HG03097 (cell line): ENCODE data around the gene MYO16.

Experiments
- ATAC-seq: cut with Tn5 transposase; IDR thresholded peaks from one replicate; pipeline ENCODE4 v1.9.1; 2021; ENCODE audit not compliant: unreplicated experiment, low FRiP score

MYO16 gene

DNA sequence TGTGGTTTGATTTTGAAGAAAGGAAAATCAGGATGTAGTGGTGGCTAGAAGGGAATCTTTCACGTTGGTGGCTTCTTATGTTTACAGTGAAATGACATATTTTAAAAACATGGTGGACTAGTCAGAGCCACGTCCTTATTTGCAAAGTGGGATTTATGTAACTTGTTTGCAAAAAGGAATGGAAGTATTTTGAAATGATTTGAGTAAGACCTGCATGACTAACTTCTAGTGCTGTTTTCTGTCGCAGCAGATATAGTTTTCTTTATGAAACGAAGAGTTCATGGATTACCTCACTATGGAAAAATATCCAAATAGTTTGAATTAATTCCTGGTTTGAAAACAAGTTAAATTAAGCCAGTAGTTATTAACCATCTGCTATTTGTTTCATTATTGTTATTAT lies 476.5 kb downstream of the MYO16 start:
- no peak for ATAC-seq

DNA sequence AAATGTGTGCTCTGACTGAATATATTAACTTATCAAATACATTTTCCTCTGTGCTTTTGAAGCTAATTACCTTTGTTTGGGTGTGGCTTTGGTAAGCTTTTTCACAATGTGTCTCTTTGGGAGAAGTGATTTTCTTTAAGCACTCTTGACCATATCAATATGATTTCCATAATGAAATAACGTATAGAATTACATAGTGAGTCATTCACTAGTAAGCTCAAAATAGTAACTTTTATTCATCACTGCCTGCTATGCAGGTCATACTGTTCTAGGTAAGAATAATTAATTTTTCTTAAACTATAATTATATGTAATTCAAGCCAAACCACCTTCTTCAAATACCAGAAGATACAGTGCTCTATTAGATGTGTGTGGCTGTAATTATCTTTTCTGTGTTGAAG lies 480.7 kb downstream of the MYO16 start:
- ATAC-seq = no peak

DNA sequence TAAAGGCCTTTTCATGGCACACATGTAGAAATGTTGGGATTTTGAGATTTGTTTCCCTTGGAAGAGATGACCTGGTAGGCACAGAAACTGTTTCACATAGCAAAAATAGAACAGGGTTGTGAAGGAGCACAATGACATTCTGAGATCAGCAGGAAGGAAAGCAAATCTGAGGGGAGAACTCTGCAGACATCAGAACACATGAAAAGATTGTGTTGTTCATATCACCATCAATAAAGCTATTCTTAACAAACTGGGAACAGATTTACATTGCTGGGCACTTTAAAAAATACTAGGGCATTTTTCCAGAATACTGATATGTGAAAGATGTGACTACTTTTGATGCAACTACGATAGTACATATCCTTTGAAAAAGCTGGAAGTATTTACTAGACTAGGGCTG lies 481.7 kb downstream of the MYO16 start:
- ATAC-seq = no peak

DNA sequence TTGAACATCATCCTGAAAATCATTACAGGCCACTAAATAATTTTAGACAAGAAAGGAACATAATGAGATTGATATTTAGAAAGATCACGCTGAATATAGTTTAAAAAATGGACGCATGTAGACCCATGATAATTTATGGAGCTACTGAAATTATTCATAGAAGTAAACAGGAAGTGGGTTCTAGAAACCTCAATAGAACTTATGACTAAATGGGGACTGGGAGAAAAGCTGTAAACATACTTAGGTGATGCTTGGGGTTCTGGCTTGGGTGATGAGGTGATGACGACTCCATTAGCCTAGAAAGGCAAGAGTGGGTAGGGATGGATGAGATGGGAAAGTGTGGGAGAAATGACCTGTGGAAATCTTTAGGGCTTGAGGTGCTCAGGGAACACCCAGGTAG lies 484.0 kb downstream of the MYO16 start:
- ATAC-seq = no peak

DNA sequence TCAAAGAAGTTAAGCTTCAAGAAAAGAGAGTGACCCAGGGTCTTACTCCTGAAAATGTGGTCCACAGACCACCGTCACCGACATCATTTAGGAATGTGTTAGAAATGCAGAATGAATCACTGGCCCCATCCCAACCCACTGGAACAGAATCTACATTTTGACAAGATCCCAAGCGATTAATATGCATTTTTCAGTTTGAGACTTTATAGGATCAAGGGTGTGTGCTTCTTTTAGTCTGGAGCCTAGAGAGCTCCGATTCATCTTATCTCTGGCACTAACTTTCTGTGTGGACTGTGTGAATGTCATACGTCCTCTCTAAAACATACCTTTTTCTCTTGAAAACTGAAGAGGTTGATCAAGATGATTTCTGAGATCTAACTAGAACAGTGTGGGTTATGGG lies 484.8 kb downstream of the MYO16 start:
- ATAC-seq = no peak

DNA sequence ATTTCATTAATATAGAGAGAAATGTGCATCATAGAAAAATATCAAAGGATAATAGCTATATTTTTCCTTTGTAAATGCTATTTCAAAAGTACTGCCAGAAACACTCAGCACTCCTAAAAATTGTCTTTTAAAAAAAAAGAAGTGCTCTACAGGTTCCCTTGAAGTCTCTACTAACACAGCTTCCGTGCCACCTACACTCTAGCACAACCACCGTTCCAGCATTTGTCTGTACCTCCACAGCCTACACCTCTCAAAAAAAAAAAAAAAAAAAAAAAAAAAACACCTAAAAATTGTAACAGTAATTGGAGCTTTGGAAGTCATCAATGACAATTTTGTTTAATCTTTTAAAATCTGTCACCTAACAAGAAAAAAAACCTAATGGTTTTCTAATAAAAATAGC lies 485.6 kb downstream of the MYO16 start:
- no peak for ATAC-seq

DNA sequence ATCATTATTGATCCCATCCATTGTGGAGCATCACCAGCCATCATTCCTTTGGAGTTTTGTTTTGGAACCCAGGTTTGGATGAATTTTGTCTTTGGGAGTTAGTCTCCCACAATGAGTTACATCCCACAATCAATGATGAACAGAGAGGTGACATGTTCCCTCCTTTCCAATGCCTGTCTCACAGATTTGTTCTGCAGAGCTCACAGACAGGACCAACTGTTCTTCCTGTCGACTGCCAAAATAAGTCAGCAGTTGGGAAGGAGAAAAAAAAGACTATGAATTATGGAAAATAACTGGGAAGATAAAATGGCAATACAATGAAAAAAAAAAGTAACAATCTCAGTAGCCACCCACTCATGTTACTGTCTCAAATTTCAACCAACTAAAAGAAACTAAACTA lies 489.1 kb downstream of the MYO16 start:
- no peak for ATAC-seq

DNA sequence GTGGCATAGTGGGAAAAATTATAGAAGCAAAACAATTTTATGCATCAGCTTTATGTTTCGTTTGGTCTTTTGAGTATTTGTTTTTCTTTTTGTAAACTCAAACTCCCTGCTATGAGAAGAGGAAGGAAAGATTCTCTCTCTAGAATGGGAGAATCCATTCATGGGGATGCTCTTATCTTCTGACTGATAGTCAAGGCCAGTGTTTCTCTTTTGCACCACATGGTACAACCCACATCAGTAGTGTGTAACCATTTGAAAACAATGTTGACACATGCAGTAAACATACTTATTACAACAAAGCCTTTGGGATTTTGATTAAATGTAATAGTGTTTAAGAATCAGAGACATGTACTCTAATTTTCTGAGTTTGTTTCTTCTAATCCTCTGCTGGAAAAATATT lies 490.5 kb downstream of the MYO16 start:
- no peak for ATAC-seq

DNA sequence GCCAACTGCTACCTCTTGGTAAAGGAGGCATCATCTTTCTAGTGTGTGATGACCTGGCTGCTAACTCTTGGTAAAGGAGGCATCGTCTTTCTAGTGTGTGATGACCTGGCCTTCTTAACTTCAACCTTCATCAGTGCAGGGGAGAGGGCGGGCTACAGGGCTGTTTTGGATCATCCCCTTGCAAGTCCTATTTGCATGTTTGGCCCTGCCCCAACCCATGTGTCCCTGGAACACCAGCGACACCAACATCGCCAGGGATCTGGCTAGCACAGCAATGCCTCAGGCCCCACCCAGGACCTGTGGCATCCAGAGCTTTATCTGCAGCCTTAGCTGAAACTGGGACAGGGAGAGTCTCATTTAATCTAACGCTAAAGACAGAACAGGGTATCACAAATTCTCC lies 492.4 kb downstream of the MYO16 start:
- ATAC-seq = no peak

DNA sequence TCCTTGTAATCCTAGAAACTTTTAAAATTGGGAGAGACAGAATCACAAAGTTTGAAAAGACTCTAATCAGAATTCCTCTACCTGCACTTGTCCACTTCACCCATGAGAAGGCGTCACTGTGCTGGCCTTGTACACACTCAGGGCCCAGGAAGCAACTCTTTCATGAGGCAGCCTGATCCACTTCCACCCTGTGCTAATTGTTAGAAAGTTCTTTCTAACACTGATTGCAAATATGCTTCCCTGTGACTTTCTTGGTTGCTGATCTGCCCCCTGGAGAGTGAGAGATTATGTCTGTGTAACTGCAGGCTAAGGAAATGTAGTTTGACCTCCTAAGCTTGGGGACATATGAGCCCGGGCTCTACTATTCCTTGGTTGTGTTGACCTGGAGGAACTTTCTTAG lies 494.6 kb downstream of the MYO16 start:
- ATAC-seq = no peak

DNA sequence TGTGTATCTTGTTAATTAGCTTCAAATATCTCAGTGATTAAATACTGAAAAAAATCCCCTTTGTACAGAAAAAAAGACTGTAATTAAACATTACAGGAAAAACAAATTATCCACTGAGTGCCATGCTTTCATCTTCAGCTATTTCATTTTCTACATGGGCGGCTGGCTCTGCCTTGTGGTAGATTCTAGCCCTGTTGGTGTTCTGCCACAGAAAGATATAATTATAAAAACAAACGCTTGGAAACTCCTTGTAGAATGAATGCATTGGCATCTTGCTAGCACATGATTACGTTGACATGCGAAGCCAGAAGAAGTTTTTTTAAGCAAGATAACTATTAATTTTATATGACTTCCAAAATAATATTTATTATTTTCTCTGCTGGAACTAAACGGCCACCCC lies 496.8 kb downstream of the MYO16 start:
- no peak for ATAC-seq

DNA sequence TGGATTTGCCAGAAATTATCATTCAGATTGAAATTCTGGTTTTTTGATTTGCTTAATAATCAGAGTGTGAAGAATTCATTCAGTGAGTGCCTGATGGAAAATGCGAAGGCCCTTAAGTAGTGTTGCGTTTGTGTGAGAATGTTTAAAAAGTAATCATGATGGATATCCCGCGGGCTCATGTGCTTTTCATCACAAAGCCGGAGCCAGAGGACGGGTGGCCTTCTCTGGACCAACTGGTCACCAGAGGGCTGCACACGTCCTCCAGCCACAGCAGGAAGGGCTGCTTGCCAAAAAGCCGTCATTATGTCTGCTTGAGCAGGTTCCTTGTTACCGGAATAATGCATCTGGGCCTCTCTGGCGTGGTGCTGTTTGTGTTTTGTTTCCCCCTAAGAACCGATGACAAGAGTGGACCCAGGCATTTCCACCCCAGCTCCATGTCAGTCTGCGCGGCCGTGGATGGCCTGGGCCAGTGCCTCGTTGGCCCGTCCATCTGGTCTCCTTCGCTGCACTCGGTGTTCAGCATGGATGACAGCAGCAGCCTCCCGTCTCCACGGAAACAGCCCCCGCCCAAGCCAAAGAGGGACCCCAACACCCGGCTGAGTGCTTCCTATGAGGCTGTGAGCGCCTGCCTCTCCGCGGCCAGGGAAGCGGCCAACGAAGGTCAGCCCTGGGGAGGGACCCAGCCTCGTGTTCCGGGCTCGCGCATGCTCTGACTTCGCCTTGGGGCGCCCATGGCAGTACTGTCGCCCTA lies 497.7 kb downstream of the MYO16 start:
- ATAC-seq = no peak

DNA sequence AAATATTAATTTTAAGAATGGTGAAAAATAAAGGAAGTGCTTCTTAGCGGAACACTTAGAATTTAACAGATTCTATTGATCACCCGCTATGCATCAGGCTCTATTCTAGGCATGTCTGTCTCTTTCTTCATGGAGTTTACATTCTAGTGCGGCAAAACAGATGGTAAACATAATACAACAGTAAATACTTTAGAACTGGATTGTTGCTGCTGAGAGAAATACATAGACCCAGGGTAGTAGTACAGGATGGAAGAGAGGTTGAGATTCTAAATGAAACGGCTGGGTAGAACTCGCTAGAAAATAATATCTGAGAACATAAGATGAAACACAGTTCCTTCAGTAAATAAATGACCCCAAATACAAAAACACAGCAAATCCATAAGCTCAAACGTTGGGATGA lies 498.7 kb downstream of the MYO16 start:
- ATAC-seq = no peak

DNA sequence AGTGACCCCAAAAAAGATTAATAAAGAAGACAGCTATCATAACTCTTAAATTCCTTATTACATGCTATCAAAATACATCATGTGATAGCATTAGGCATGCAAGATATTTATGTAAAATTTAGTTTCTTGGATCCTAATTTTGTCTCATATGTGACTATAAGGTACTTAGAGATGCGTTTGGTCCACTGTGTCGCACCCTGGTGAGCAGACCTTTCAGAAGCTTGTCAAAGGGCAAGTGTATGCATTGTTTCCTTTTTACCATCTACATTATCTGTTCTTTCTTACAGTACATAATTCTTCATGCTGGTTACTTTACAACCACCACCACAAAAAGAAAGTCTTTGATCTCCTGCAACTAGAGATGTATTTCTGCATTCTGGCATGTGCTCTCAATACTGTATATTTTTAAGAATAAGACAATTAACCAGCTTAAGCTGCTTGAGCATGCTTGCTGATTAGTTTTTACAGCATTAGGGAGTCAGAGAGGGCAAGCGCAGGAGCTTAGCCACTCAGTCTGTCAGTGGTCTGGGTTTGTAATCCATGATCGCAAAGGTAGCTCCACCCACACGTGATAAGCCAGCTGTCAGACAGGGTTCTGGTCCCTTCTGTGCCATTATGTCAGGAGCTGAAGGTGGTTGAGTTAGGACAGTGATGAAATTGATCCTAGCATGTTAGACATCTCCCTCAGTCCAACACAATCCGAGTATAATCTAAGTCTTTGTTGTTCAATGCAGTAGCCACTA lies 500.9 kb downstream of the MYO16 start:
- ATAC-seq = no peak

DNA sequence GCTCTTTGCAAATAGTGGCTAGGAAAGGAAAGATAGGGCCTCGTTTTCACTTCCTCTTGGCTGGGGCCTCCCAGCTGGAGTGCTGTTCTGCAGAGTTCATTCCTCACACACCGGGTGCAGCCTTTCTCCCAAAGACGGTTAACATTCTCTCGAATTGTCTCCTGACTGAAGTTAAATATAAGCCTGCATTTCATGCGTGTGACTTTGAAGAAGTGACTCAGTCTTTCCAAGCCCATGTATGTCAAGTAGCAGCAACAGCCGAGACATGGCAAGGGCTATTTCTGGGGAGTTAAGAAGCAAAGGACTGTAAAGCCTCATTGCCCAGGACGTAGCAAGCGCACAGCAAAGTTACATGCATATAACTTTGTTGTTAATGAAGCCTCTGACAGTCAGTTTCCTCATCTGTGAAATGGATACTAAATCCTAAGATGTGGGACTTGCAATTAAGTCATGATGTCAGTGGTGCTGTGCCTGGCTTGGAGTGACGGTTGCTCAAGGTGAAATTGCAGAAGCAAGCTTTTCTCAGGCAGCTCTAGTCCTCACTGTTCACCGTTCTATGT lies 502.4 kb downstream of the MYO16 start:
- peak; percentile 88 for ATAC-seq

DNA sequence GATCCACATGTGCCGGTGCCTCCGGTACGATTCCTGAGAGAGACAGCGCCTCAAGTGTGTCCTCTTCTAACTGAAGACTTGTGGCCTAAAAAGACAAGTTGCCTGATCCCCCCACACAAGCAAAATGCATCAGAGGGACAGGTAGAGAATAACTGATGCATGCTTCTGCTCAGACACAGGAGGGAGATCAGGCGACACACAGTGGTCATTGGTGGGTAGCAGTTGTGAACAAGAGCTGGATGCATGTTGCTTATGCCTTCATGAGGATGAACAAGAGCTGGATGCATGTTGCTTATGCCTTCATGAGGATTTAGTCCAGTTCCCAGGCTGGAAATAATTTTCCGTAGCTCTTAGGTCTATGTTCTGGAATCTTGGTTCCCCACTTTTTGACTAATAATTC lies 505.6 kb downstream of the MYO16 start:
- ATAC-seq = no peak

DNA sequence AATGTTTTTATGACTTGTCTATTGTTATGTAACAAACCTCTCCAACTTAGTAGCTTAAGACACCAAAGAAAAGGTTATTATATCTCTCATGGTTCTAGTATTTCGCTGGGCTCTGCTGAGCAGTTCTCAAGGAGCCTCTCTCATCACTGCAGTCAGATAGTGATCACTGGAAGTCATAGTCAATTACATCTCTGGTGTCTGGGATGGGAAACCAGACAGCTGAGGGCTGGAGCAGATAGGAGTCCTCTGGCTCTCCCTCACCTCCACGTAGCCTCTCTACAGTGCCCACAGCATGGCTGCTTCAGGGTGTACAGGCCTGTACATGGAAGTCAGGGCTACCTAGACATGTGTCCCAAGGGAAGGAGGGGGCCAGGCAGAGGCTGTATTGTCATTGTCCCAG lies 507.5 kb downstream of the MYO16 start:
- ATAC-seq = no peak

DNA sequence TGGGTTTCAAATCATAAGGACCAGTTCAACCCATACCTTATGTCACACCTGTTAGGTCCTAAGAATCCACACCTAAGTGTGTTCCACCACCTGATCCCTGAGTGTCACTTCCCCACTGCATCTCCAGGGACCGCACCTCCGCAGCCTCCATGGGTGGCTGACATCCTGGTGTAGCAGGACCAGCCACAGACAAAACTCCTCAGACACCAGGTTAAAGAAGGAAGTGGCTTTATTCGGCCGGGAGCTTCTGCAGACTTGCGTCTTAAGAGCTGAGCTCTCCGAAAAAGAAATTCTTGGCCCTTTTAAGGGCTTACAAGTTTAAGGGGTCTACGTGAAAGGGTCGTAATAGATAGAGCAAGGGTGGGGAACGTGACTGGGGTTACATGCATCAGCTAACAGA lies 509.9 kb downstream of the MYO16 start:
- no peak for ATAC-seq

DNA sequence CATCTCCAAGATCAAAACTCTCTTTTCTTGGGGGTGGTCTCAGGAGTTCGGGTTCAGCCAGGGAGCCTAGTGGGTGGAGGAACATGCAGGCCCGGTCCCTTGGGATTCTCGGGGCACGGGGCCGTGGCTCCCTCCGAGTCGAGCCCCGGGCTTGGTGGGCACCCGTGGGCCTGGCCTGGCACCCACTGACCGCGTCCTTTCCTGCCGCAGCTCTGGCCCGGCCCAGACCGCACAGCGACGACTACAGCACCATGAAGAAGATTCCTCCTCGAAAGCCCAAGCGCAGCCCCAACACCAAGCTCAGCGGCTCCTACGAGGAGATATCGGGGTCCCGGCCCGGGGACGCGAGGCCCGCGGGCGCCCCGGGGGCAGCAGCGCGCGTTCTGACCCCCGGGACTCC lies 510.6 kb downstream of the MYO16 start:
- ATAC-seq = no peak

DNA sequence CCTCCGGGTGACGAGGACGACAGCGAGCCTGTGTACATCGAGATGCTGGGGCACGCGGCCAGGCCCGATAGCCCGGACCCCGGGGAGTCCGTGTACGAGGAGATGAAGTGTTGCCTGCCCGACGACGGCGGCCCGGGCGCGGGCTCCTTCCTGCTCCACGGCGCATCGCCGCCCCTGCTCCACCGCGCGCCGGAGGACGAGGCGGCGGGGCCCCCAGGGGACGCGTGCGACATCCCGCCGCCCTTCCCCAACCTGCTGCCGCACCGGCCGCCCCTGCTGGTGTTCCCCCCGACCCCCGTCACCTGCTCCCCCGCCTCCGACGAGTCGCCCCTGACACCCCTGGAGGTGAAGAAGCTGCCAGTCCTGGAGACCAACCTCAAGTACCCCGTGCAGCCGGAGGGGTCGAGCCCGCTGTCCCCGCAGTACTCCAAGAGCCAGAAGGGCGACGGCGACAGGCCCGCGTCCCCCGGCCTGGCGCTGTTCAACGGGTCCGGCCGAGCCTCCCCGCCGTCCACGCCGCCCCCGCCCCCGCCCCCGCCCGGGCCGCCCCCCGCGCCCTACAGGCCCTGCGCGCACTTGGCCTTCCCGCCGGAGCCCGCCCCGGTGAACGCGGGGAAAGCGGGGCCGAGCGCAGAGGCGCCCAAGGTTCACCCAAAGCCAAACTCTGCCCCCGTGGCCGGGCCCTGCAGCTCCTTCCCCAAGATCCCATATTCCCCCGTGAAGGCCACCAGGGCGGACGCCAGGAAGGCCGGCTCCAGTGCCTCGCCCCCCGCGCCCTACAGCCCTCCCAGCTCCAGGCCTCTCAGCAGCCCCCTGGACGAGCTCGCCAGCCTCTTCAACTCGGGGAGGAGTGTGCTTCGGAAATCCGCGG lies 511.3 kb downstream of the MYO16 start:
- ATAC-seq = no peak

DNA sequence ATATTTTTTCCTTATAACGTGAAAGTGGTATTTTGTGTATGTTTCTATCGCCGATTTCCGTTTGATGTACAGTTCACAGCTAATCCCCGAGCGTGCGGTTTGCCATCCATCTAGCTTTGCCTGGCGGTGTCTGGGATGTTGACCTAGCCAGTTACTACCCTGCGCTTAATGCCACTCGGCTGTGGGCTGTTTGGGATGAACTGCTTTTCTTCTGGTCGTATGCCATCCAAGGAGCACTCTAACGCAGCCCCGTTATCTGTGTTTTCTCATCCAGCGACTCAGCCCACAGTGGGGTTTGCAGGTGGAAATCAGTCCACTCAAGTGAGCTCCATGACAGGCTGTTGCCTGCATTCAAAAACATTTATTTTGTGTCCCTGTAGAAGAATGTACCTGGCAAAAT lies 512.3 kb downstream of the MYO16 start:
- ATAC-seq = no peak
